NCI-H2081 (cell line): ENCODE data around the gene GDA.

ENCODE experiments used
- DNase-seq, 2 experiments: peaks; one replicate each; lab custom pipeline; 2025; lab: John Stamatoyannopoulos, UW

The GDA gene

GRCh38 chr9:72149231-72149975 lies at the start of gene GDA:
Gene GDA, plus strand, starts transcription at chr9:72149440. Its CDS starts 120 bp downstream, at chr9:72149560.
- DNase-seq, result peak; percentile 11 to 26

GRCh38 chr9:72102520-72102919 lies 46.7 kb upstream of the GDA start:
- DNase-seq, result no peak

- DNase-seq, result no peak
These were observed 36.2 kb upstream of the GDA start for GRCh38 chr9:72113056-72113455.

- no peak for DNase-seq
These were observed 29.4 kb upstream of the GDA start for GRCh38 chr9:72119853-72120252.

- DNase-seq, result no peak
These were observed 24.3 kb upstream of the GDA start for GRCh38 chr9:72124947-72125346.

GRCh38 chr9:72127753-72128152 lies 21.5 kb upstream of the GDA start:
- no peak for DNase-seq

GRCh38 chr9:72128526-72128925 lies 20.7 kb upstream of the GDA start:
- DNase-seq, result no peak

GRCh38 chr9:72129271-72130156 lies 19.7 kb upstream of the GDA start:
- no peak for DNase-seq

- DNase-seq, result no peak
These were observed 18.9 kb upstream of the GDA start for GRCh38 chr9:72130321-72130720.

GRCh38 chr9:72131206-72131605 lies 18.0 kb upstream of the GDA start:
- DNase-seq, result no peak

GRCh38 chr9:72132052-72132451 lies 17.2 kb upstream of the GDA start:
- peak in 1 of 2 experiments; percentile 12 for DNase-seq

GRCh38 chr9:72133365-72134035 lies 15.7 kb upstream of the GDA start:
- DNase-seq, result no peak

GRCh38 chr9:72134801-72135200 lies 14.4 kb upstream of the GDA start:
- no peak for DNase-seq

GRCh38 chr9:72137697-72138365 lies 11.4 kb upstream of the GDA start:
- no peak for DNase-seq

GRCh38 chr9:72139226-72139625 lies 10.0 kb upstream of the GDA start:
- DNase-seq, result no peak

- no peak for DNase-seq
These were observed 8.7 kb upstream of the GDA start for GRCh38 chr9:72140586-72140985.

GRCh38 chr9:72141484-72141883 lies 7.8 kb upstream of the GDA start:
- no peak for DNase-seq

- DNase-seq, result no peak
These were observed 4.3 kb upstream of the GDA start for GRCh38 chr9:72144756-72145492.

- DNase-seq, result no peak
These were observed 3.3 kb upstream of the GDA start for GRCh38 chr9:72145733-72146505.

- DNase-seq, result no peak
These were observed 1.6 kb upstream of the GDA start for GRCh38 chr9:72147676-72148075.

- DNase-seq, result no peak
These were observed 887 bp downstream of the GDA start for GRCh38 chr9:72150127-72150526.
